Fibroblast of lung (primary cell): ENCODE measurements around the gene AMIGO1. TPM values are rescaled to one million over a fixed set of nuclear protein-coding genes. Genes with fewer than 3 reads are reported as not detected.

Experiments
- DNase-seq, 2 donors: peaks; one replicate each; pipeline versions ENCODE4 v3.0.0 to v3.0.0-alpha.2; 2010; ENCODE audit warnings: low read depth in 2 of 2
- H2AFZ ChIP-seq: 2 replicates; pipeline ENCODE4 v1.5.1; 2012; ENCODE audit warnings: low read length, control low read depth, inconsistent platforms
- H3K27ac ChIP-seq: 2 replicates; pipeline ENCODE4 v1.5.1; 2011; ENCODE audit warnings: low read length, control low read depth; ENCODE audit not compliant: insufficient read depth
- H3K27me3 ChIP-seq: 2 replicates; pipeline ENCODE4 v1.5.1; 2011; ENCODE audit warnings: mild to moderate bottlenecking, low read length; ENCODE audit not compliant: control insufficient read depth, insufficient read depth
- H3K36me3 ChIP-seq: 2 replicates; pipeline ENCODE4 v1.5.1; 2011; ENCODE audit warnings: low read length; ENCODE audit not compliant: control insufficient read depth, insufficient read depth
- H3K4me1 ChIP-seq: 2 replicates; pipeline ENCODE4 v1.5.1; 2011; ENCODE audit warnings: low read length; ENCODE audit not compliant: control insufficient read depth, insufficient read depth; ENCODE audit errors: extremely low read depth
- H3K4me2 ChIP-seq: 2 replicates; pipeline ENCODE4 v1.5.1; 2011; ENCODE audit warnings: low read length, control low read depth; ENCODE audit not compliant: insufficient read depth; ENCODE audit errors: extremely low read depth
- H3K4me3 ChIP-seq, 4 experiments: fragments of 200-600 bp in 1 of 4; sonication (generic) in 1 of 4; replicated peaks in 1 of 4; 2 replicates each; pipeline ENCODE4 v1.5.1; 2011 to 2016; ENCODE audit warnings: low read length in 4 of 4, low read depth in 3 of 4, mild to moderate bottlenecking in 3 of 4, control low read depth in 2 of 4, inconsistent platforms in 1 of 4, mixed read lengths in 1 of 4; ENCODE audit not compliant: insufficient read depth in 1 of 4; ENCODE audit errors: control extremely low read depth in 1 of 4
- H3K79me2 ChIP-seq: 2 replicates; pipeline ENCODE4 v1.5.1; 2012; ENCODE audit warnings: mild to moderate bottlenecking, low read length, inconsistent platforms; ENCODE audit not compliant: control insufficient read depth, insufficient read depth
- H3K9ac ChIP-seq: 2 replicates; pipeline ENCODE4 v1.5.1; 2011; ENCODE audit warnings: mild to moderate bottlenecking, low read length, control low read depth; ENCODE audit not compliant: insufficient read depth
- H3K9me3 ChIP-seq: 2 replicates; pipeline ENCODE4 v1.5.1; 2012; ENCODE audit warnings: low read depth, low read length; ENCODE audit not compliant: control insufficient read depth, insufficient read depth
- H4K20me1 ChIP-seq: 2 replicates; pipeline ENCODE4 v1.5.1; 2011; ENCODE audit warnings: low read length; ENCODE audit not compliant: control insufficient read depth, insufficient read depth; ENCODE audit errors: extremely low read depth
- CTCF ChIP-seq, 2 donors: IDR thresholded peaks in 1 of 2; conservative IDR thresholded peaks in 1 of 2; 1 replicate in 1 of 2; 2 replicates in 1 of 2; pipeline ENCODE4 v1.5.1; 2011 to 2012; ENCODE audit warnings: low read length in 2 of 2, control low read depth in 1 of 2, inconsistent platforms in 1 of 2, low read depth in 1 of 2, mild to moderate bottlenecking in 1 of 2
- EZH2 ChIP-seq: IDR thresholded peaks from 2 replicates; pipeline ENCODE4 v1.5.1; 2012; ENCODE audit warnings: low read length, control low read depth, mild to moderate bottlenecking; ENCODE audit errors: missing control alignments
- polyA plus RNA-seq, 2 donors: library from polyadenylated mRNA; depleted of rRNA in 1 of 2; stranded (reverse) in 1 of 2; unstranded in 1 of 2; fragments of >200 nt; gene quantifications; 2 replicates each; pipeline ENCODE4 v1.2.1, GENCODE V29; 2011 to 2012; ENCODE audit warnings: missing spikeins in 1 of 2
- total RNA-seq: library from RNA; depleted of rRNA; stranded (reverse); fragments of >200 nt; gene quantifications from 2 replicates; pipeline ENCODE4 v1.2.1, GENCODE V29; 2014

AMIGO1 gene
- total and polyA plus RNA-seq, 2 donors (not counting 1 experiment from before 2014, with no cell fraction given) = 0.57 to 2.5 TPM

GRCh38 chr1:109470245-109470644, 39.3 kb downstream of the AMIGO1 start:
- no peaks in the 10 kb centered on the region for H3K79me2 ChIP-seq
- H3K4me2 ChIP-seq = no peak overlapping the region
- H2AFZ ChIP-seq = no peak overlapping the region
- no peak for DNase-seq
- H3K27me3 ChIP-seq = peaks cover 29% of the 10 kb centered on the region
- H3K4me1 ChIP-seq = no peaks in the 10 kb centered on the region
- no peak overlapping the region for H3K9ac ChIP-seq
- H4K20me1 ChIP-seq = no peaks in the 10 kb centered on the region
- no peak overlapping the region for H3K27ac ChIP-seq
- no peaks in the 10 kb centered on the region for H3K9me3 ChIP-seq
- no peak overlapping the region for H3K4me3 ChIP-seq
- no peaks in the 10 kb centered on the region for H3K36me3 ChIP-seq
- TF ChIP-seq EZH2 = no peak
- TF ChIP-seq CTCF (conservative IDR thresholded peaks at IDR 0.05 in 1 of 2, IDR thresholded peaks at IDR 0.05 in 1 of 2; ENCODE audit: low read depth in 1 of 2, low read length in 2 of 2) = no peak

GRCh38 chr1:109468903-109469302, 40.6 kb downstream of the AMIGO1 start:
- no peak overlapping the region for H2AFZ ChIP-seq
- H3K4me1 ChIP-seq = no peaks in the 10 kb centered on the region
- H3K4me3 ChIP-seq = no peak overlapping the region
- no peaks in the 10 kb centered on the region for H4K20me1 ChIP-seq
- no peaks in the 10 kb centered on the region for H3K9me3 ChIP-seq
- H3K79me2 ChIP-seq = no peaks in the 10 kb centered on the region
- no peak overlapping the region for H3K27ac ChIP-seq
- no peak for TF ChIP-seq EZH2
- TF ChIP-seq CTCF (conservative IDR thresholded peaks at IDR 0.05 in 1 of 2, IDR thresholded peaks at IDR 0.05 in 1 of 2; ENCODE audit: low read depth in 1 of 2, low read length in 2 of 2) = no peak
- H3K9ac ChIP-seq = no peak overlapping the region
- DNase-seq = no peak
- H3K36me3 ChIP-seq = no peaks in the 10 kb centered on the region
- H3K4me2 ChIP-seq = no peak overlapping the region
- H3K27me3 ChIP-seq = peaks cover 24% of the 10 kb centered on the region

GRCh38 chr1:109468061-109468460, 41.5 kb downstream of the AMIGO1 start:
- no peak for DNase-seq
- no peak for TF ChIP-seq EZH2
- no peak for TF ChIP-seq CTCF (conservative IDR thresholded peaks at IDR 0.05 in 1 of 2, IDR thresholded peaks at IDR 0.05 in 1 of 2; ENCODE audit: low read depth in 1 of 2, low read length in 2 of 2)
- H3K79me2 ChIP-seq = no peaks in the 10 kb centered on the region
- H3K27me3 ChIP-seq = peaks cover 24% of the 10 kb centered on the region
- H3K4me1 ChIP-seq = no peaks in the 10 kb centered on the region
- no peak overlapping the region for H3K27ac ChIP-seq
- no peak overlapping the region for H3K9ac ChIP-seq
- H3K9me3 ChIP-seq = no peaks in the 10 kb centered on the region
- no peak overlapping the region for H2AFZ ChIP-seq
- no peaks in the 10 kb centered on the region for H4K20me1 ChIP-seq
- H3K4me2 ChIP-seq = no peak overlapping the region
- H3K36me3 ChIP-seq = no peaks in the 10 kb centered on the region
- H3K4me3 ChIP-seq = no peak overlapping the region
